Hematopoietic multipotent progenitor cell treated with erythropoietin and hydrocortisone succinate and interleukin-3 and kit ligand, for 6 days (in vitro differentiated cells): ENCODE data around the gene MIDN.
"Not testable (repeated sequence)": the region's sequence is repeated elsewhere in the genome, so short reads cannot be mapped to it uniquely, and the experiment has no call there.

Source experiments
- DNase-seq: peaks from one replicate; pipeline ENCODE4 v3.0.0-alpha.2; 2015

Gene MIDN

DNA sequence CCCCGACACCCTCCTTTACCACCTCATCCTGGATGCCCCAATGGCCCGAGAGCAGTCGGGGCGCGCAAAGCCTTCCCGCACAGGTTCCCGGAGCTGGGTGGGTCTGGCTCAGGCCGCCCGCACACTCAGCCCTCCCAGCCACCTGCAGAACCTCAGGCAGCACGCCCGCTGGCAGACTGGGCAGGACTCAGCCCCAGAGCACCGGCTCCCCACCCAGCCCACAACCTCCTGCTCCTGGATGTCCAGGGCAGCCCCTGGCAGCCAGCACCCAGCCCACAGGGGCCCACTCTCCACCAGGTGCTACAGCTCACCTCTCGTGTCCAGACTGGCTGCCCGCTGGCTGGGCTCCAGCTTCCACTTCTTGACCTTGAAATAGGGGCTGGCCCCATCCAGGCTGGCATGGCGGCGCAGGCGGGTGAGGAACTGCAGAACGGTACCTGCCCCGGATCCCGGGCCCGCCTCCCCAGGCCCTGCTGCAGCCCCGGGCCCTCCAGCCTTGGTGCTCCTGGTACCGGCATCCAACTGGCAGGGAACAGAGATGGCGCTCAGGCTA is 15.2 kb upstream of the MIDN start:
- no peak for DNase-seq

DNA sequence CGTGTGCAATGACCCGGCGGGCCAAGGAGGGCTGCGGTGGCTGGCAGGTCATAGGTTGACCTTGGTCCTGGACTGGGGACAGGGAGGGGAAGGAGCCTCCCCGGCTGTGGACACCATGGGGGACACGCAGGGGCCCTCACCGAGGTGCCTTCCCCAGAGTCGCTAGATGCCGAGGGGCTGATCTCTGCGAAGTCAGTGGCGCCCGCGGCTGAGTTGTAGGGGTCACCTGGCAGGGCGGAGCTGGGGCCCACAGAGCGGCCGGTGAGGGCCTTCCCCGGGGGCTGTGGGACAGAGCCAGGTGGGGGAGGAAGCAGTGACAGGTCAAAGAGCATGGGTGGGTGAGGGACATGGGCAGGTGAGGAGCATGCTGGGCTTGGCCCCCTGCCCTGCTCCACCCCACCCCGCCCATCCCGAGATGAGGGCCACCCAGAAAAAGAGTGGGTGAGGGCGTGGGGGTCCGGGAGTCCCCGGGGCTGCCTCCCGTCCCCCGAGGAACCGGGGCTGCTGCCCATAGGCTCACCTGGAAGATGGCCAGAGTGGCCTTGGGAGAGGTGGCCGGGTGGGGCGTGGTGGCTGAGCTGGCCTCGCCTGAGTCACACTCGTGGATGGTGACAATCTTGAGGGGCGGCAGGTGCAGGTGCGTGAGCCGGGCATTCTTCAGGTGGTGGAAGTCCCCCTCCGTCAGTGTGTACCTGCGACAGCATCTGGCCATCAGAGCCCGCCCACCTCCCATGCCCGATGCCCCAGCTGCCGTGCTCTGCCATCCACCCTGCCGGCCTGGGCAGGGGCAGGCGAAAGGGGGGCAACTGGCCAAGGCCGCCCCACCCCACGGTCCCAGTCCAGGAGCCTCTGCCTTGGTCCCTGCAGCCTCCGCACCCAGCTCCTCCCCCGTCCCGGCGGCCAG is 14.1 kb upstream of the MIDN start:
- no peak for DNase-seq

DNA sequence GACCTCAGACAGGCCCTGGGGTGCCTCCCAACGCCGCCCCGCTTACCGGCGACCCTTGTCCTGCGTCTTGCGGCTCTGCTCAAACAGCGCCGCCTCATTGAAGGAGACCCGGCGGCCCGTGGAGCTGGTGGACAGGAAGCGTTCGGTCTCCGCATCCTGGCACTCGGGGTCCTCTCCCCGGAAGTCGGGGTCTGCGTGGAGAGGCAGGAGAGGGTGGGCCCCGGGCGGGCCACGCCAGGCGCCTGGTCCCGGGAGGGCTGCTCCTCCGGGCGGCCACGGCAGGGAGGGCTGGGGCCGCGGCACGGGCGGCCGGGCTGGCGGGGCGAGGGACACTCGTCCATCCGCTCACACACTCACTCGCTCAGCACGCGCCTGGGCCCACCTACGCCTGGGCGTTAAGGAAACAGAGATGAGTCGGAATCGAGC is 13.4 kb upstream of the MIDN start:
- no peak for DNase-seq

DNA sequence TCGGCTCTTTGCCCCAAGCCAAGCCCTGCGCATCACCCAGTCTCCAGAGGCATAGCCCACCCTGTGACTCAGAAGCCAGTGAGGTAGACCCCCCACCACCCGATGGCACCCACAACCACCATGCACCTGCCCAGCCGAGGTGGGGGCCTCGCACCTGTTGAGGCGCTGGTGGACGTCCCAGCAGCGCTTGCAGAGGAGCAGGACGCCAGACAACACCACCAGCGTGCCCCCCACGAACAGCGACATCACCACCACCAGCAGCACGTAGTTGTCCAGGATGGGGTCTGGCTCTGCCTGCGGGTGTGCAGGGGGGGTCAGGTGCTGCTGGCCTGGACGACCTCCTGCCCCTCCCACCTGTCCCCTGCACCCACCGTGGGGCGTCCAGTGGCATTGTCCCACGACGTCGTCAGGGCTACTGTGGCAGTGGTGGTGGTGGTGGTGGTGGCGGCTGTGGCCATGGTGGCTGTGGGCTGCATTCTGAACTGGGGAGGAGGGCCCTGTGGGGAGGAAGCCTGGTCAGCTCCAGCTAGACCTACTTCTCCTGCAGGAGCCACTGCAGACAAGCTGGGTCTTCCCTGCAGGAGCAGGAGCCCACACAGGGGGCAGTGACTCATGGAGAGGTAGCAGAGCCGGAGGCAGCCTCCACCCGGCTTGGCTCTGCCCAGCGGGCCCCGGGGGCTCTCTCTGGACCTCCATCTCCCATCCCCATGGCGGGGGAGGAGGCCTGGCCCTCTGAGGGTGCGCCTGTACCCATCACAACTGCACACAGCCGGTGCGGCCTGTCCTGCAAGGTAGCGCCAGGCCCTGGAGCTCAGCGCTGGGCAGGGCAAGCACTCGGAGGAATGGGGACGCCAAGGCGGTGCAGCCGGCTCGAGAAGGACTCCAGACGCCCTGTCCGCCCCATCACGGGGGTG is 12.5 kb upstream of the MIDN start:
- DNase-seq: no peak

DNA sequence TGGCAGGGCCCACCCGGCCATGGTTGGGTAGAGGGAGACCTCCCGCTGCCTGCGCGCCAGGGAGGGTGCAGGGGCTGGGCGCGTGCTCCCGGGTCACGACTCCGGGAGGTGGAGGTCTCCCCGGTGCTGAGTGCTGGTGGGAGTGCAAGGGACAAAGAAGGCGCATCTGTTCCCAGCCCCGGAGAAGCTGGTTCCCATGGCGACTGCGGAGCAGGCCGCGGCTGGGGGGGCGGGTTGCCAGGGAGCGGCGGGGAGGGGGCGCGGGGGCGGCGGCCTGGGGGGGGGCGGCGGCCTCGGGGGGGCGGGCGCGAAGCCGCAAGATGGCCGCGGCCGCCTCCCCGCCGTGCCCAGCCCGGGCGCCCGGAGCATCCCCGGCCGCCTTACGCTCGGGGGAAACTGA is 11.8 kb upstream of the MIDN start:
- DNase-seq: no peak

DNA sequence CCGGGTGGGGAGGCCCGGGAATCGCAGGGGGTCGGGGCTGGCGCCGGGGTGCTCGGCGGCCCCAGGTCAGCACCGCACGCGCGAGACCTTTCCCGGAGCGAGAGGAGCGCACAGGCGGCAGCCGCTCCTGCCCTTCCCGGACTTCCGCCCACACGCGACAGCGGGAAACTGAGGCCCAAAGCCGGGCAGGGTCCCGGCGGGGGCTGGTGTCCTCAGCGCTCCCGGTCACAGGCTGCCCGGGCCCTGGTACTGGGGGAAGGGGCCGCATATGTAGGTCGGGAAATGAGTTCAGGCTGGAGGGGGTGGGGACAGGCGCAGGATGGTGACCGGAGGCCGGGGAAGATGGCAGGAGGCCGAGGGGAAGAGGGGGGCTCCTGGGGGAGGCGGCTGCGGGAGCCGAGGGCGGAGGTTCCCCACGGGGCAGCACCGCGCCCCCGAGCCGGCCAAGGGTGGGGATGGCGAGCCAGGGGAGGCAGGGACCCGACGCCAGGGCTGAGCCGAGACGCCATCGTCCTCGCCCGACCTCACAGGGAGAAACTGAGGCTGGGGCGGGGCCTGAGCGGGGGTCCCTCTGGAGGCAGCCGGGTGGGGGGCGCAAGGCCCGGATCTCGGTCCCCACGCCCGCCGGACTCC is 11.2 kb upstream of the MIDN start:
- DNase-seq: no peak

DNA sequence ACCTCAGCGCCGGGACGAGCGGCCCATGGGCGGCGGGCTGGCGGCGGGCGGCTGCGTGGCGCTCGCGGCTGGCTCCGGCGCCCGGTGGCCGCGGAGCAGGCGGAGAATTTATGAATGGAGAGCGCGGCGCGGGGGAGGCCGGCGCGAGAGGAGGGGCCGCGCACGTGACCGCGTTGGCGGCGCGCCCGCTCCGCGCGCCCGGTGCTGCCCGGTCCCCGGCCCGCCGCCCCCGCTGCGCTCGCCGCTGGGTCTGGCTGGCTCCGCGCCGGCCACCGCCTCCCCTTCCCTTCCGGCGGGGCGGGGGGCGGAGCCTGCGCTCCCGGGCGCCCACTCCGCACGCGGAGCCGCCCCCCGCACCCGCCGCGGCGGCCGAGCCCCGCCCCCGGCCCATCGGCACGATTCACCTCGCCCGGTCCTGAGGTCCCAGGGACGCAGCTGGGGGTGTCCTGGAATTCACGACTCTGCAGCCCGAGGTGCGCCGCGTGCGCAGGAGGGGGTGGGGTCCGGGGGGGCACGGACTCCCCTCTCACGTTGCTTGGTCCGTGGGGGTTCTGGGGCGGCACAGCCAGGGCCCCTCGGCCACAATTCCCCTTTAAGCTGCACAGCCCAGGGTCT is 10.5 kb upstream of the MIDN start, which contains the start of gene CBARP:
Gene CBARP, minus strand, starts transcription at position 252 of the 615 bp plus-strand sequence. CDS start 1,905 bp downstream, outside the sequence.
- DNase-seq: peak; percentile 53

DNA sequence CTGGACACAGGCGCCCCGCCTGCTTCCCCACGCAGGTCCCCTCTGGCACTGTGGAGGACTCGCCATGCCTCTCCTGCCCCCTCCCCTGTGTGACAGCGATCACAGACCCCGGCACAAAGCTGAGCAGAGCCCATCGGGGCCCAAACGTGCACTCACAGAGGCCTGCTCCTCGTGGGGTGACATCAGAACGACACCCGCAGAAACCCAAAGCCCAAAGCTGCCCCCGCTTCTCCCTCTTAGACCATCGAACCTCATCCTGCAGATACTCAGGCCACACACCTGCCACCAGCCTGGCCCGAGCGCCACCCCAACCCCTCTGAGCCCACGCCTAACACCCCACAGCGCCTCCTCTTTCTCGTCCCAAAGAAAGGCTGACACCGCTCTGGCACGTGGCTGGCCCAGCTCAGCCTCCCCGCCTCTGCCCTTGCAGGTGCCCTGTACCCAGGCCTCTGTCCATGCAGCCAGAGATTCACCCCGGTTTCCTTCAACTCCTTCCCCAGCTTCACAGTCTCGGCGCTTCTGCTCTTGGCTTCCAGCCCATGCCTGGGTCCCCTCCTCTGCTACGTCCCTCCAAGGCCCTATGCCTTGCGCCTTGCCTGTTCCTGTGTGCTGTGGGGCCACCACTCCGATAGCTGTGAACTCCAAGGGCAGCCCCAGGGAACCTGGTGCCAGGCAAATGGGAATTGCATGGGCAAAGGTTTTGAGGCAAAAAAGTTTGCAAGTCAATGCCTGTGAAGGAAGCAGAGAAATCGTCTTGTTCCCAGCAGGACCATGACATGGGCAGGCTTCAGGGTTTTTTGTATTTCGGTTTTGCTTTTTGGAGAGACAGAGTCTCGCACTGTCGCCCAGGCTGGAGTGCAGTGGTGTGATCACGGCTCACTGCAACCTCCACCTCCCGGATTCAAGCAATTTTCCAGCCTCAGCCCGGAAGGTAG is 9.7 kb upstream of the MIDN start:
- DNase-seq: no peak

DNA sequence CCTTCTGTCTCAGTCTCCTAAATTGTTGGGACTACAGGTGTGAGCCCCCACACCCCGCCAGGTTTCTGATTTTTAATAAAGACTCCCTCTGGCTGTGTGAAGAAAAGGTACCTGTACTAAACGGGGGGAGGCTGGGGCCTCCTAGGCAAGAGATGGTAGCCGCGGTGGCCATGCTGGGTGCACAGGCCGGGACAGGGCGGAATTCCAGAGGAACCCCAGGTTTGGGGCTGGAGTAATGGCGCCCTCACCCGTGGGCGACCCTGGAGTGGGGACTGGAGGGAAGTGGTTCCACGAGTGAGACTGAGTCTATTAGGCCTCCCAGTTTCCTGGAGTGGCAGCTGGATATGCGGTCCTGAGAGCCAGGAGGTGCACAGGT is 9.0 kb upstream of the MIDN start:
- no peak for DNase-seq

DNA sequence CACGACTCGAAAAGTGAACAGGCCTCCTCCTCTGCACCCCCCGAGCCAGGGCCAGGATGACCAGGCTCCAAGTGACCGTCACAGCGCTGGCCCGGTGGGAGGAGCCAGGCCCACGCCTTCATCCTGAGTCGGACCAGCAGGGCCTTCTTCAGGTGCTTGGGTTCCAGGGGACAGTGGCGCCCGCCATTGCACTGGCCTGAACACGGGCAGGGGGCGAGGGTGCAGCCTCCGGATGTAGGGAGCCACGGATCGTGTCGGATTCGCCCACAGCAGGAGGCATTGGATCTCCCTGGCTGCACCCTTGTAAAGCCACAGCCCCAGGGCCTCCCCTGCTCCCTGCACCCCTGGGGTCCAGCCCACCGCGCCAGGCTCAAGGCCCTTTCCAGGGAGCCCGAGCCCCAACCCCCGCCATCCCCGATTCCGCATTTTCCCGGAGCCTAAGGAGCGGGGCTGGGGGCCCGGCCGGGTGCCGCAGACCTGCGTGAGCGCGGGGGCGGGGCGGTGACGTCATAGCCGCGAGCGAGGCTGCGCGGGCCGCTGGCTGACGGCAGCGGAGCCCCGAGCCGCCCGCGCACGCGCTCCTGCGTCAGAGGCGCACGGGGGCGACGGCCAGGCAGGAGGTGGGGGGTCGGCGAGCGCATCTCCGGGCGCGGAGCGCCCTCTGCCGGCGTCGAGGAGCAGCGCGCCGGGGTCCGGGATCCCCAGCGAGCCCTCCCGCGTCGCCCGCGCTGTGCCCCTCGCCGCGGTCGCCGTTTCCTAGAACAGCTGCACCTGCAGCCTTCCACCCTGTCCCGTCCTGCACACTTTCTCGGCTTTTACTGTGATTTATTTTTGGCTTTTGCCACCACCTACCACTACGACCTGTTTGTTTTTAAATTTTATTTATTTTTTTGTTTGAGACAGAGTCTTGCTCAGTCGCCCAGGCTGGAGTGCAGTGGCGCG is 8.3 kb upstream of the MIDN start:
- DNase-seq: peak; percentile 92

DNA sequence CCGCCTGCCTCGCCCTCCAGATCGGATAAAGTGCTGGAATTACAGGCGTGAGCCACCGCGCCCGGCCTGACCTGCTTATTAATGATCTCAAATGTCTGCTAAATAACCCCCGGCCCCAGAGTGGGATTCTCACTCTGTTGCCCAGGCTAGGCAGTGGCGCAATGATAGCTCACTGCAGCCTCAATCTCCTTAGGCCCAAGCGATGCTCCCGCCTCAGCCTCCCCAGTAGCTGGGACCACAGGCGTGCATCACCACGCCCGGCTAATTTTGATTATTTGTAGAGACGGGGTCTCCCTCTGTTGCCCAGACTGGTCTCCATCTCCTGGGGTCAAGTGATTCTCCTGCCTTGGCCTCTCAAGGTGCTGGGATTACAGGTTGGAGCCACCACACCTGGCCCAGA is 7.5 kb upstream of the MIDN start:
- no peak for DNase-seq

DNA sequence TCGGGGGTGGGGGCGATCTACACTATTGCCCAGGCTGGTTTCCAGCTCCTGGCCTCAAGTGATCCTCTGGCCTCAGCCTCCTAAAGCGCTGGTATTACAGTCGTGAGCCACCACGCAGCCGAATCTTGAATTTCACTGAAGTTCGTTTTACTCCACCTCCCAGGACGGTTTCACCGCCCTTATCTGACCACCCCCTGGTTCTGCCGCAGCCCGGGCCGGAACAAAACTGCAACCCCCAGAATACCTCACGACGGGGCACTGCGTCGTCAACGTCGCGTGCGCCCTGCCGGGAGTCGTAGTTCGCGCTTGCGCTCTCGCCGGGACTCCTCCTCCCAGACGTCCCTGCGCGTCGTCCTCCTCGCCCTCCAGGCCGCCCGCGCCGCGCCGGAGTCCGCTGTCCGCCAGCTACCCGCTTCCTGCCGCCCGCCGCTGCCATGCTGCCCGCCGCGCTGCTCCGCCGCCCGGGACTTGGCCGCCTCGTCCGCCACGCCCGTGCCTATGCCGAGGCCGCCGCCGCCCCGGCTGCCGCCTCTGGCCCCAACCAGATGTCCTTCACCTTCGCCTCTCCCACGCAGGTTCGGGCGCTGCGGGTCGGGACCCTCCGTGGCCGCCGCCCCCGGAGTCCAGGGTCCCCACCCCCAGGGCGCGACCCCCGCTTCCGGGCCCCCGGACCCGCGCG is 6.8 kb upstream of the MIDN start, which contains the start of gene ATP5F1D:
Gene ATP5F1D, plus strand, starts transcription at position 335 of the 679 bp plus-strand sequence. Its CDS starts 100 bp downstream, at position 435.
- peak; percentile 98 for DNase-seq

DNA sequence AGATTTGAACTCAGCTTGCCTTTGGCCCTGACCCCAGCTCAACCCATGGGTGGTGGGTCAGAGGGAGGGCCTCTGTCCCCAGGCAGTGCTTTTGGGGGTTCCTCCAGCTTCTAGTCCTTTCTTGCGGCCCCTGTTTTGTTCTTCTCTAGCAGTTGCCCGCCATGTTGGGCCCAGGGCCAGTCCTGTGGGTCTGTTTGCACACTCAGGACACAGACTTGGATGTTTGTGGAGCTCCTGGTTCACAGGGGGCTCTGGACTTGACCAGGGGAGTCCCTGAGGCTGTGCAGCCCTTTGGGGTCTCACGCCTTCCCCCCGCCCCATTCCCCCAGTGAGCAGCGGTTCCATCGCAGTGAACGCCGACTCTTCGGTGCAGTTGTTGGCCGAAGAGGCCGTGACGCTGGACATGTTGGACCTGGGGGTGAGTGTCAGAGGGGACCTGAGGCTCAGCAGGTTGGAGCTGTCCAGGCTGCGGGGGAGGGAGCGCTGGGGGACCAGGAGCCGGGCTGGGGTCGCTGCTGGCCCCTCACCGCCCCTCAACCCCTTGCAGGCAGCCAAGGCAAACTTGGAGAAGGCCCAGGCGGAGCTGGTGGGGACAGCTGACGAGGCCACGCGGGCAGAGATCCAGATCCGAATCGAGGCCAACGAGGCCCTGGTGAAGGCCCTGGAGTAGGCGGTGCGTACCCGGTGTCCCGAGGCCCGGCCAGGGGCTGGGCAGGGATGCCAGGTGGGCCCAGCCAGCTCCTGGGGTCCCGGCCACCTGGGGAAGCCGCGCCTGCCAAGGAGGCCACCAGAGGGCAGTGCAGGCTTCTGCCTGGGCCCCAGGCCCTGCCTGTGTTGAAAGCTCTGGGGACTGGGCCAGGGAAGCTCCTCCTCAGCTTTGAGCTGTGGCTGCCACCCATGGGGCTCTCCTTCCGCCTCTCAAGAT is 4.4 kb upstream of the MIDN start:
- peak; percentile 94 for DNase-seq

DNA sequence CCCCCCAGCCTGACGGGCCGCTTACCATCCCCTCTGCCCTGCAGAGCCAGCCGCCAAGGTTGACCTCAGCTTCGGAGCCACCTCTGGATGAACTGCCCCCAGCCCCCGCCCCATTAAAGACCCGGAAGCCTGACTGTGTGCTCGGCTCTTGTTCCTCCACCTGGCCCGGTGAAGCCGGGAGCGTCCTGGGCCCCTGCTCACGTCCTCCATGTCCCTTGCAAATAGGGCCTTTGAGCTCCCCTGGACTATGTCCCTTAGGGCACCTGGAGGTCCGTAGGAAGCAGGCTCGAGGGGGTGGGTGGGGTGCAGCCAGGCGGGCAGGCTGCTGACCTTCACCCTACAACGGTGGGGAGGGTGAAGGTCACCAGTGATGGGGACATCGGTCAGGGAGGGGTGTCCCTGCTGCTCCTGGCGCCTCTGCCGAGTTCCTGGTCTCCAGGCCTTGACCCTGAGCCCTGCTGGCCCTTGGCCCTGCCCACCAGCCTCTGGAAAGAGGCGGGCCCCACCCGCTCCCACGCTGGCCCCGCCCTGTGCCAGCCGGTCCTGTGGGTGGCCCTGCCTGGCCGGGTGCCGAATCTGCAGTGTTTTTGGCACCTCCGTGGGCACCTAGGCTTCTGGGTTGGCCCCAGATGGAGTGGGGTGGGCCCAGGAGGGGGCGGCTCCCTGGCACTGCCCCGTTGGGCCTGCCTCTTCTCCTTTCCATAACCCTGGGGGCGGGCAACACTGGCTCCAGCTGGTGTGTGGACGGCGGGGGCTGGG is 3.5 kb upstream of the MIDN start:
- peak; percentile 68 for DNase-seq

DNA sequence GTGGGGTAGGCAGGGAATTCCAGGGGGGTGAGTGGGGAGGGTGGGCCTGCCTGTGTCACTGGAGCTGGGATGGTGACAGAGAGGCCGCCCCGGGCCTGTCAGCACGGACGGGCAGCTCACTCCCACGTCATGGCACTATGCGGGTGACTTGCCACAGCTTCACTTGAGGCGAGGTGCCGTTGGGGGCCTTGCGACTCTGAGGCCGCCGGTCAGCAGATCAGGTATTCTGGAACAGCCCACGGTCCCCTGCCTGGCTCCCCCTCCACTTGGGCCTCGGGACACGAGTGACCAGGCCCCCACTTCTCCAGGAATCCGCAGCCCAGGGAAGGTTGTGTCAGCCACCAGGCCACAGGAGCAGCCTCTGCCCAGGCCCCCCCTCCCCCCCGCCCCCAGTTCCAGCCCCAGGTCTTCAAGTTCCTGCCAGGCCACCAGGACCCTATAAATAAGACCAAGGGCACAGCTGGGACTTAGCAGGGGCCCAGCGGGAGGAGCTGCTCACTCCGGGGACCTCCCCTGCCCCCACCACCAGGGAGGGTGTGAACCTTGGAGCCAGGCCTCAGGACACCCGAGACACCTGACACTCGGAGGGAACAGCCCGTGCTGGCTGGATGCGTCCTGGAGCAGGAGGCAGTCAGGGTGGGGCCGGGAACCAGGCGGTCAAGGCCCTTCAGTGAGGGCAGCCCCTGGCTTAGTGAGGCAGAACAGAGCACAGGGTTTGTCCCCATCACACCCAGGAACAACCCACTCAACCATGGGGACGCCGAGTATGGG is 2.7 kb upstream of the MIDN start:
- no peak for DNase-seq

DNA sequence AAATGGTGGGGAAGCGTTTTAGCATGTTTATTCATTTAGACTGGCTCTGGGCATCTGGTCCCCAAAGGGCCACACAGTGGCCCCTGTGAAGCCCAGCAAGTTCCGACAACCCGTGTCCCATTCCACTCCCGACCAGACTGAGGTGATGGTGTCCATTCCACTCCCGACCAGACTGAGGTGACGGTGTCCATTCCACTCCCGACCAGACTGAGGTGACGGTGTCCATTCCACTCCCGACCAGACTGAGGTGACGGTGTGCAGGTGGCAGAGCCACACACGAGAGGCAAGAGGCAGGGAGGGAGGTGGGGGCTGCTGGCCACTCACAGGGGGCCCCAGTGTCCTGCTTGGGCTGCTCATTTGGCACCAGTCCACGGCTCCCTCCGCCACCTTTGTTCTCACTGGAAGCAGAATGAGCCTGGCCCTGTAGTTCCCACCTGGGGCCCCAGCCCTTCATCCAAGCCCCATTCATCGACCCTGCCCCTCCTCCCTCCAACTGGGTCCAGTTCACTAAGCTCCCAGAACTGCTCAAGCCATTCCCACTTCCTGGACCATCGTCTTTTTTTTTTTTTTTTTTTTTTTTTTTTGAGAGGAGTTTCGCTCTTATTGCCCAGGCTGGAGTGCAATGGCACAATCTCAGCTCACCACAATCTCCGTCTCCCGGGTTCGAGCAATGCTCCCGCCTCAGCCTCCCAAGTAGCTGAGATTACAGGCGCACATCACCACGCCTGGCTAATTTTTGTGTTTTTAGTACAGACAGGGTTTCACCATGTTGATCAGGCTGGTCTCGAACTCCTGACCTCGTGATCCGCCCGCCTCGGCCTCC is 1.9 kb upstream of the MIDN start:
- DNase-seq: not testable (repeated sequence)
